Panc1 (cell line): Measurements from ENCODE around the gene SOX1. TPM values are rescaled to one million over a fixed set of nuclear protein-coding genes. Genes with fewer than 3 reads are reported as not detected.

ENCODE experiments used
- ATAC-seq: fragments of 200-7000 bp; cut with Tn5 transposase; 2 replicates; pipeline ENCODE4 v1.9.1; 2020; ENCODE audit warnings: mild to moderate bottlenecking, moderate library complexity
- BruUV-seq: library from RNA; stranded (reverse); fragments of 400-500 nt; replicated peaks from 2 replicates; lab custom pipeline; 2021; lab: Mats Ljungman, UMichigan
- CTCF ChIA-PET: fragments of 300-600 bp; sonication (Branson Sonifier 250); formaldehyde crosslinking; loops from one replicate; lab custom pipeline; 2022; ENCODE audit warnings: antibody characterized with exemption; lab: Charles Lee
- POLR2A ChIA-PET: fragments of 300-600 bp; sonication (Branson Sonifier 250); formaldehyde crosslinking; loops from one replicate; lab custom pipeline; 2022; ENCODE audit warnings: antibody characterized with exemption; lab: Charles Lee
- DNase-seq: peaks from one replicate; pipeline ENCODE4 v3.0.0-alpha.2; 2010; ENCODE audit warnings: low read depth, low spot score
- H3K27ac ChIP-seq: 2 replicates; pipeline ENCODE4 v1.5.1; 2011; ENCODE audit warnings: mild to moderate bottlenecking, low read length, inconsistent platforms
- H3K27me3 ChIP-seq: fragments of 200-500 bp; sonication (Bioruptor generic); 2 replicates; pipeline ENCODE4 v1.6.0; 2014; ENCODE audit warnings: low read length, inconsistent platforms; ENCODE audit not compliant: control insufficient read depth, insufficient read depth
- H3K36me3 ChIP-seq: fragments of 200-500 bp; sonication (Bioruptor generic); 2 replicates; pipeline ENCODE4 v1.5.1; 2014; ENCODE audit warnings: inconsistent platforms, mild to moderate bottlenecking, low read length, moderate library complexity; ENCODE audit not compliant: control insufficient read depth, insufficient read depth
- H3K4me1 ChIP-seq: 2 replicates; pipeline ENCODE4 v1.5.1; 2011; ENCODE audit warnings: inconsistent platforms, mild to moderate bottlenecking, low read length, moderate library complexity; ENCODE audit not compliant: control insufficient read depth, insufficient read depth
- H3K4me3 ChIP-seq, 2 experiments: 2 replicates each; pipeline ENCODE4 v1.5.1; 2011 to 2012; ENCODE audit warnings: low read depth in 2 of 2, low read length in 2 of 2, mild to moderate bottlenecking in 2 of 2, inconsistent platforms in 1 of 2, moderate library complexity in 1 of 2
- H3K9me3 ChIP-seq: fragments of 200-500 bp; sonication (Bioruptor generic); 2 replicates; pipeline ENCODE4 v1.5.1; 2014; ENCODE audit warnings: low read depth, mild to moderate bottlenecking, inconsistent platforms, low read length, moderate library complexity; ENCODE audit not compliant: control insufficient read depth, insufficient read depth
- POLR2AphosphoS5 ChIP-seq: IDR thresholded peaks from 2 replicates; pipeline ENCODE4 v1.6.1; 2012; ENCODE audit warnings: mild to moderate bottlenecking, low read depth, low read length, moderate library complexity
- REST ChIP-seq, 2 experiments: IDR thresholded peaks; 2 replicates each; pipeline ENCODE4 v1.6.1; 2011 to 2012; ENCODE audit warnings: low read depth in 2 of 2, control low read depth in 1 of 2, low read length in 1 of 2, mild to moderate bottlenecking in 1 of 2, moderate library complexity in 1 of 2; ENCODE audit not compliant: insufficient read depth in 1 of 2
- SIN3A ChIP-seq: IDR thresholded peaks from 2 replicates; pipeline ENCODE4 v1.6.1; 2012; ENCODE audit warnings: low read depth, mild to moderate bottlenecking, low read length, moderate library complexity, borderline replicate concordance; ENCODE audit not compliant: insufficient read depth
- TCF7L2 ChIP-seq: IDR thresholded peaks from 2 replicates; pipeline ENCODE4 v1.6.1; 2011; ENCODE audit warnings: mild to moderate bottlenecking, low read depth, low read length, inconsistent platforms
- in situ Hi-C: cut with HindIII; loops from 2 replicates; pipeline ENCODE4 v1.10.0; 2016; ENCODE audit warnings: low sequenced_read_pairs, low pct_unique_long_range_greater_than_20kb
- intact Hi-C: fragments of 100-400 bp; cut with micrococcal nuclease; formaldehyde crosslinking; loops from one replicate; pipeline ENCODE4 v1.10.0; 2022; ENCODE audit not compliant: unreplicated experiment
- total RNA-seq: library from RNA; stranded (reverse); gene quantifications from one replicate; pipeline ENCODE4 v1.2.1, GENCODE V29; 2021; ENCODE audit not compliant: unreplicated experiment
- TF ChIP-seq, protein P1 (sequence below): fragments of 450-650 bp; IDR thresholded peaks from 2 replicates; pipeline ENCODE4 v1.5.1; 2017; ENCODE audit warnings: mild to moderate bottlenecking

Gene SOX1
- total RNA-seq, 1 experiment from 2014 or later = not detected

- Histone ChIP-seq H3K9me3 (no peaks in the 10 kb centered on the region), H3K27ac (no peak overlapping the region), H3K27me3 (no peaks in the 10 kb centered on the region), H3K4me1 (no peaks in the 10 kb centered on the region), H3K36me3 (no peaks in the 10 kb centered on the region), H3K4me3 (no peak overlapping the region)
- intact Hi-C loops (no loop called here), in situ Hi-C loops (no loop called here)
- TF ChIP-seq SIN3A = no peak
- TF ChIP-seq TCF7L2 = no peak
- TF ChIP-seq REST (IDR thresholded peaks at IDR 0.05; ENCODE audit: insufficient read depth in 1 of 2, low read depth in 2 of 2, low read length in 1 of 2) = no peak
- TF ChIP-seq, protein P1, sequence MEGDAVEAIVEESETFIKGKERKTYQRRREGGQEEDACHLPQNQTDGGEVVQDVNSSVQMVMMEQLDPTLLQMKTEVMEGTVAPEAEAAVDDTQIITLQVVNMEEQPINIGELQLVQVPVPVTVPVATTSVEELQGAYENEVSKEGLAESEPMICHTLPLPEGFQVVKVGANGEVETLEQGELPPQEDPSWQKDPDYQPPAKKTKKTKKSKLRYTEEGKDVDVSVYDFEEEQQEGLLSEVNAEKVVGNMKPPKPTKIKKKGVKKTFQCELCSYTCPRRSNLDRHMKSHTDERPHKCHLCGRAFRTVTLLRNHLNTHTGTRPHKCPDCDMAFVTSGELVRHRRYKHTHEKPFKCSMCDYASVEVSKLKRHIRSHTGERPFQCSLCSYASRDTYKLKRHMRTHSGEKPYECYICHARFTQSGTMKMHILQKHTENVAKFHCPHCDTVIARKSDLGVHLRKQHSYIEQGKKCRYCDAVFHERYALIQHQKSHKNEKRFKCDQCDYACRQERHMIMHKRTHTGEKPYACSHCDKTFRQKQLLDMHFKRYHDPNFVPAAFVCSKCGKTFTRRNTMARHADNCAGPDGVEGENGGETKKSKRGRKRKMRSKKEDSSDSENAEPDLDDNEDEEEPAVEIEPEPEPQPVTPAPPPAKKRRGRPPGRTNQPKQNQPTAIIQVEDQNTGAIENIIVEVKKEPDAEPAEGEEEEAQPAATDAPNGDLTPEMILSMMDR = no peak
- DNase-seq = no peak
- ChIA-PET POLR2A (no interaction called here), CTCF (no interaction called here)
- ATAC-seq = no peak
- no TSS peak for BruUV-seq
Observed at GRCh38 chr13:112103260-112103838, 36.4 kb downstream of the SOX1 start.

- Histone ChIP-seq H3K36me3 (no peaks in the 10 kb centered on the region), H3K27ac (no peak overlapping the region), H3K9me3 (no peaks in the 10 kb centered on the region), H3K4me1 (no peaks in the 10 kb centered on the region), H3K27me3 (no peaks in the 10 kb centered on the region), H3K4me3 (no peak overlapping the region)
- TF ChIP-seq SIN3A = no peak
- TF ChIP-seq, protein P1 = no peak
- no peak for TF ChIP-seq POLR2AphosphoS5
- no peak for TF ChIP-seq TCF7L2
- no peak for TF ChIP-seq REST (IDR thresholded peaks at IDR 0.05; ENCODE audit: insufficient read depth in 1 of 2, low read depth in 2 of 2, low read length in 1 of 2)
- DNase-seq (no peak), ATAC-seq (no peak)
- CTCF ChIA-PET = no interaction called here
- intact Hi-C loops = no loop called here
- POLR2A ChIA-PET = no interaction called here
- BruUV-seq = no TSS peak
- in situ Hi-C loops = no loop called here
Observed at GRCh38 chr13:112103961-112104880, 37.3 kb downstream of the SOX1 start.
